ENCODE measurements around the gene MCU. TPM values are rescaled to one million over a fixed set of nuclear protein-coding genes. Genes with fewer than 3 reads are reported as not detected.

MCU gene
- total RNA-seq, 2 donors from 2014 or later: 15.0 to 24.6 TPM

DNA sequence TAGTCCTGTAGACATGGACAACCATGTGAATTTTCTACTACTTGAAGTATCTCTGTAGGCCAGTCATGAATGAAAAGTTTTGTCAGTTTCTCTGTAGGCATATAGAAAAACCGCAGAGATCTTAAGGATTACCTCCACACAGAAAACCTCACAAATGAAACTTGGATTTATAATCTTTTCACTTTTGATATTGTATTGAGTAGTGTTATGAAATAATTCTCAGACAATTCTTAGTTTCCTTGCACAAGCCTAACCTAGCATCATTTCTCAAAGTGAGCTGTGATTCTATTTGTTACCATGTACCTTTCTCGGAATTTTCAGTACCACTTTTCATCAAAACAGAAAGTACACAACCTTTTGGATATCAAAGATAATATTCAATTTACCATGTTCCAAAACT is 150.2 kb downstream of the MCU start:
- peaks cover 0 to 4% of the 10 kb centered on the region in 2 donors for H3K4me1 ChIP-seq (ENCODE audit: control insufficient read depth in 1 of 2, low read depth in 2 of 2)
- DNase-seq (ENCODE audit: low spot score): no peak
- ATAC-seq (ENCODE audit: insufficient number of reproducible peaks, low FRiP score, low read depth): no peak
- TF ChIP-seq, protein P1, sequence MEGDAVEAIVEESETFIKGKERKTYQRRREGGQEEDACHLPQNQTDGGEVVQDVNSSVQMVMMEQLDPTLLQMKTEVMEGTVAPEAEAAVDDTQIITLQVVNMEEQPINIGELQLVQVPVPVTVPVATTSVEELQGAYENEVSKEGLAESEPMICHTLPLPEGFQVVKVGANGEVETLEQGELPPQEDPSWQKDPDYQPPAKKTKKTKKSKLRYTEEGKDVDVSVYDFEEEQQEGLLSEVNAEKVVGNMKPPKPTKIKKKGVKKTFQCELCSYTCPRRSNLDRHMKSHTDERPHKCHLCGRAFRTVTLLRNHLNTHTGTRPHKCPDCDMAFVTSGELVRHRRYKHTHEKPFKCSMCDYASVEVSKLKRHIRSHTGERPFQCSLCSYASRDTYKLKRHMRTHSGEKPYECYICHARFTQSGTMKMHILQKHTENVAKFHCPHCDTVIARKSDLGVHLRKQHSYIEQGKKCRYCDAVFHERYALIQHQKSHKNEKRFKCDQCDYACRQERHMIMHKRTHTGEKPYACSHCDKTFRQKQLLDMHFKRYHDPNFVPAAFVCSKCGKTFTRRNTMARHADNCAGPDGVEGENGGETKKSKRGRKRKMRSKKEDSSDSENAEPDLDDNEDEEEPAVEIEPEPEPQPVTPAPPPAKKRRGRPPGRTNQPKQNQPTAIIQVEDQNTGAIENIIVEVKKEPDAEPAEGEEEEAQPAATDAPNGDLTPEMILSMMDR (IDR thresholded peaks at IDR 0.05): no peak
- no peaks in the 10 kb centered on the region for H3K36me3 ChIP-seq
- H3K9me3 ChIP-seq: no peaks in the 10 kb centered on the region
- no peak overlapping the region for H3K4me3 ChIP-seq
- no peaks in the 10 kb centered on the region for H3K27me3 ChIP-seq (replicated peaks; ENCODE audit: insufficient read depth)
- no peak overlapping the region for H3K27ac ChIP-seq

DNA sequence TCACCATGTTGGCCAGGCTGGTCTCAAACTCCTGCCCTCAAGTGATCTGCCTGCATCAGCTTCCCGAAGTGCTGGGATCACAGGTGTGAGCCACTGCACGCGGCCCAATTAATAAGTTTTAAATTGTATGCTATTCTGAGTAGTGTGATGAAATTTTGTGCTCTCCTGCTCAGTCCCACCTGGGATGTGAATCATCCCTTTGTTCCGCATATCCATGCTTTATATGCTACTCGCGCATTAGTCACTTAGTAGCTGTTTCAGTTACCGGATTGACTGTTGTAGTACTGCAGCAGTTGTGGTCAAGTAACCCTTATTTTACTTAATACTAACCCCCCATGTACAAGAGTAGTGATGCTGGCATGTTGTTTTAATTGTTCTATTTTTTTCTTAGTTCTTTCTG is 154.3 kb downstream of the MCU start:
- no peaks in the 10 kb centered on the region for H3K27me3 ChIP-seq (replicated peaks; ENCODE audit: insufficient read depth)
- no peak overlapping the region for H3K27ac ChIP-seq
- no peak for DNase-seq (ENCODE audit: low spot score)
- TF ChIP-seq, protein P1 (IDR thresholded peaks at IDR 0.05): no peak
- no peak overlapping the region for H3K4me3 ChIP-seq
- H3K36me3 ChIP-seq: no peaks in the 10 kb centered on the region
- no peaks in the 10 kb centered on the region for H3K9me3 ChIP-seq
- ATAC-seq (ENCODE audit: insufficient number of reproducible peaks, low FRiP score, low read depth): no peak
- H3K4me1 ChIP-seq (ENCODE audit: control insufficient read depth in 1 of 2, low read depth in 2 of 2): no peaks in the 10 kb centered on the region

DNA sequence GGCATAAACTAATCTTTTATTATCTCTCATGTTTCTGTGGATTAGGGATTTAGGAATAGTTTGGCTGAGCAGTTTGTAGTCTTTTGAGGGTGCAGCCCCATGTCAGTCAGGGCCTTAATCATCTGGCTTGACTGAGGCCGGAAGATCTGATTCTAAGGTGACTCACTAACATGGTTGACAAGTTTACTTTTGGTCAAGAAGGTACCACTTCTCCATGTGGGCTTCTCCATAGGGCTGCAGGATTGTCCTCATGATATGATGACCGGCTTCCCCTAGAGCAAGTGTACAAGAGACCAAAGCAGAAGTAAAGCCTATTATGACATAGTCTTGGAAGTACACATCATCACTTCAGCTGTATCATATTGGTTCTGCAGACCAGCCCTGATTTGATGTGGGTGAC is 155.7 kb downstream of the MCU start:
- no peak overlapping the region for H3K27ac ChIP-seq
- no peak overlapping the region for H3K4me3 ChIP-seq
- no peaks in the 10 kb centered on the region for H3K27me3 ChIP-seq (replicated peaks; ENCODE audit: insufficient read depth)
- H3K4me1 ChIP-seq (ENCODE audit: control insufficient read depth in 1 of 2, low read depth in 2 of 2): no peaks in the 10 kb centered on the region
- TF ChIP-seq, protein P1 (IDR thresholded peaks at IDR 0.05): no peak
- H3K36me3 ChIP-seq: no peaks in the 10 kb centered on the region
- ATAC-seq (ENCODE audit: insufficient number of reproducible peaks, low FRiP score, low read depth) (no peak), DNase-seq (ENCODE audit: low spot score) (no peak)
- H3K9me3 ChIP-seq: no peaks in the 10 kb centered on the region

DNA sequence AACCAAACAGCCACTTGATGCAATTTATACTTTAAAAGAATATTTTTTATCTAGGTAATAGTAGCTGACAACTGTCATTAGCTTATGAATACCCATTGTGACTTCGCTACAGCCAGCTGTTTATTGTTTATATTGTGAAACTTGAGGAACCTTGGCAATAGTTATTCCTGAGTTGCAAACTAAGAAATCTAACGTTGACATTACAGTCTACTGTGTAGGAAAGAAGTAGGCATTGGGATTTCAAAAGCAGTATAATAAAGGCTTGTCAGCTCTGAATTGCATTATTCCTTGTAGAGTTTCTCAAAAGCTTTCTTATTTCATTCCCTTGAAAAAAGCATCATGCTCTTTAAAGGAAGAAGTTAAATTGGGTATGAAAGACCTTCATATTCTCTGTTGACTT is 158.9 kb downstream of the MCU start:
- TF ChIP-seq, protein P1 (IDR thresholded peaks at IDR 0.05): no peak
- ATAC-seq (ENCODE audit: insufficient number of reproducible peaks, low FRiP score, low read depth) (no peak), DNase-seq (ENCODE audit: low spot score) (no peak)
- no peaks in the 10 kb centered on the region for H3K36me3 ChIP-seq
- H3K4me1 ChIP-seq (ENCODE audit: control insufficient read depth in 1 of 2, low read depth in 2 of 2): no peaks in the 10 kb centered on the region
- H3K4me3 ChIP-seq: no peak overlapping the region
- H3K27ac ChIP-seq: no peak overlapping the region
- H3K9me3 ChIP-seq: no peaks in the 10 kb centered on the region
- no peaks in the 10 kb centered on the region for H3K27me3 ChIP-seq (replicated peaks; ENCODE audit: insufficient read depth)

DNA sequence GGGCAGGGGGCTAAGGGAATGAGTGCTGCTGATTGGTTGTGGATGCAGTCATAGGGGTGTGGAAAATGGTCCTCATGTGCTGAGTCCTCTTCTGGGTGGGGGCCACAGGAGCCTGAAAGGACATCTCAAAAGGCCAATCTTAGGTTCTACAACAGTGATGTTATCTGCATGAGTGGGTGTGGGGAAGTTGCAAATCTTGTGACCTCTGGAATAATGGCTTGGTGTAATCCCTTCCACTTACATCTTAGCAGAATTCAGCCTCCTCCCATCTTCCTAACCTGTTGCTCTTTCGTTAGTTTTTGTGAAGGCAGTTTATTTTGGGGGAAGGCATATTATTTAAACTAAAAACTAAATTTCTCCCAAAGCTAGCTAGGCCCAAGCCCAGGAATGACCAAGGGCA is 159.6 kb downstream of the MCU start:
- Histone ChIP-seq H3K4me3 (no peak overlapping the region), H3K36me3 (no peaks in the 10 kb centered on the region), H3K4me1 (ENCODE audit: control insufficient read depth in 1 of 2, low read depth in 2 of 2) (no peaks in the 10 kb centered on the region), H3K9me3 (no peaks in the 10 kb centered on the region), H3K27ac (no peak overlapping the region), H3K27me3 (replicated peaks; ENCODE audit: insufficient read depth) (no peaks in the 10 kb centered on the region)
- DNase-seq (ENCODE audit: low spot score) (no peak), ATAC-seq (ENCODE audit: insufficient number of reproducible peaks, low FRiP score, low read depth) (no peak)
- TF ChIP-seq, protein P1 (IDR thresholded peaks at IDR 0.05): no peak

Data from thoracic aorta (tissue), 2 donors.